Left hindlimb (tissue), 1 donor: ENCODE measurements around the gene EXOG.
"Not testable (repeated sequence)": the region's sequence is repeated elsewhere in the genome, so short reads cannot be mapped to it uniquely, and the experiment has no call there.

ENCODE experiments used
- DNase-seq: peaks from one replicate; pipeline ENCODE4 v3.0.0-alpha.2; 2018

Gene EXOG

GRCh38 chr3:38565339-38566214 is 69.4 kb downstream of the EXOG start:
- DNase-seq = no peak

GRCh38 chr3:38566215-38566528 is 70.0 kb downstream of the EXOG start:
- no peak for DNase-seq

- not testable (repeated sequence) for DNase-seq
Measured at GRCh38 chr3:38566794-38567193, 70.7 kb downstream of the EXOG start.

GRCh38 chr3:38567498-38567897 is 71.4 kb downstream of the EXOG start:
- DNase-seq = no peak

GRCh38 chr3:38573111-38573510 is 77.0 kb downstream of the EXOG start:
- no peak for DNase-seq

GRCh38 chr3:38573556-38573955 is 77.4 kb downstream of the EXOG start:
- no peak for DNase-seq

- DNase-seq = no peak
Measured at GRCh38 chr3:38574411-38575278, 78.5 kb downstream of the EXOG start.

GRCh38 chr3:38575279-38575843 is 79.2 kb downstream of the EXOG start:
- DNase-seq = no peak
